HG03097 (cell line): ENCODE measurements around the gene CDK6.

Experiments
- ATAC-seq: cut with Tn5 transposase; IDR thresholded peaks from one replicate; pipeline ENCODE4 v1.9.1; 2021; ENCODE audit not compliant: unreplicated experiment, low FRiP score

CDK6 gene

DNA sequence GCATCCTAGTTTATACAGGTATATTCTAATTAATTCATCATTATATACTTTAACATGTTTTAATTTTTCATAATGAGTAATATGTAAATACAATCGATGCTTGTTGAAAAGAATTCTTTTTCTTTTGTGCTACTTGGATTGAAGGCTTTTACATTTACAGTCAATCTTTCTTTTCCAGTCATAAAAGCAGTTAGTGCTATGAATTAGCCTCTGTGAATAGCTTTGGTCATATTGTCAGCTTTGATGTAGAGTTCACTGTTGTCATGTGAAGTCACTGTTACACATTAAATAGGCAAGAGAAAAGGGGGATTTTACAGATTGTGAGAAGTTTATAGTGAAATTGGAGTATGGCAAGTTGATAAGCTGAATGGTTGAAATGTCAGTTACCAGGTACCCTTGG, 142.9 kb downstream of the CDK6 start:
- ATAC-seq: no peak

DNA sequence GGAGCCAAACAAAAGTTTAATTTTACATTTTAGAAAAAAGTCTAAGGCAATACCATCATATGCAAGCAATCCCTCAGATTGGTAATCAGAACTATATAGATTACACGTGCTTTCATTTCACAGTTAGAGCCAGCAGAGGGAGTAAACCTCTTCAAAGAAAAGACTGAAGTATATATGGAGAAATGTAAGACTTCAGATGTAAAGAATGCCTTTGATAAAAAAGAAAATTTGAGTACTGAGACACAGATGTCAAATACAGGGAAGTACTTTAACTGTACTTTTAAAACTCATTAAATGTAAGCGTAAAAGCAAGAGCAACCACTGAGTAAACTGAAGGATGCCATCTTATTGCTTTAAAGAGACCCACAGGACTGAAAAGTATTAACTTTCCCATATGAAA, 144.8 kb downstream of the CDK6 start:
- peak; percentile 73 for ATAC-seq

- ATAC-seq: no peak
These were observed 151.0 kb downstream of the CDK6 start for GRCh38 chr7:92685136-92686042.

DNA sequence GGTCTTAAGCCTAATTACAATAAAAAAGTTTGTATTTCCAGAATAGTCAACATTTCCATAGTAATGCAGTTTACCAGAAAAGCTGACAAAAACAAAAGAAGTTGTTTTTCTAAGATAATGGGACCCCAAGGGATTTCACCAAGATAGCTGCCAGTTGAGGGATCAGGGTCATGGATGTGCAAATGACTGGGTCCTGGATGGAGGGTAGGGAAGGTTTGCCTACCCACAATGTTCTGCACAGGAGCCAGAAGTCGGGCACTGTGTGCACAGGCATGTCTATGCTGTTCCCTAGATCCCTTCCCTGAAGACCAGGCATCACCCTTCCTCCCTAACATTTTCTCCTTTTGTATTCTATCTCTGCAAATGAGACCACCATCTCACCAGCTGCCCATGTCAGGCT, 152.1 kb downstream of the CDK6 start:
- no peak for ATAC-seq

- no peak for ATAC-seq
These were observed 153.4 kb downstream of the CDK6 start for GRCh38 chr7:92682903-92683539.

- no peak for ATAC-seq
These were observed 154.0 kb downstream of the CDK6 start for GRCh38 chr7:92682330-92682729.

DNA sequence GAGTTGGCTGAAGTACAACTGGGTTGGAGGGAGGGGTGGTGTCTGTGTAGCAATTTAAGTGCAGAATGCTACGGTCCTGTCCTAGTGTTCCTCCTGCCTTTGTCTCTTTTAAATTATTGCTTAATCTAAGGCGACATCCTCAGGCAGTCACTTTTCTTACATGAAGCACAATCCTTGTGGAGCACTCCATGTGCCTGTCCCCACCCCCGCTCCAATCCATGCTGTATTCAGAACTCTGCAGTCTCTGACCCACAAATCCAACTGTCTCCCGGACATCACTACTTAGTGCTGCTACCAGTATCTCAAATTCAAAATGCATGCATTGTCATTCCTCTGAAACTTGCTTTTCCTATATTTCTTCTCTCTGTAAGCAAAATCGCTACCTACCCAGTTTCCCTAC, 154.7 kb downstream of the CDK6 start:
- no peak for ATAC-seq

GRCh38 chr7:92680442-92680841, 155.9 kb downstream of the CDK6 start:
- no peak for ATAC-seq

GRCh38 chr7:92678291-92678920, 158.0 kb downstream of the CDK6 start:
- ATAC-seq: no peak

- ATAC-seq: no peak
These were observed 162.0 kb downstream of the CDK6 start for GRCh38 chr7:92674379-92674778.

GRCh38 chr7:92671505-92672169, 164.7 kb downstream of the CDK6 start:
- no peak for ATAC-seq

- no peak for ATAC-seq
These were observed 166.0 kb downstream of the CDK6 start for GRCh38 chr7:92670204-92670851.

GRCh38 chr7:92669616-92670165, 166.7 kb downstream of the CDK6 start:
- ATAC-seq: no peak

- ATAC-seq: no peak
These were observed 167.8 kb downstream of the CDK6 start for GRCh38 chr7:92668564-92668963.

- no peak for ATAC-seq
These were observed 168.4 kb downstream of the CDK6 start for GRCh38 chr7:92667816-92668535.

DNA sequence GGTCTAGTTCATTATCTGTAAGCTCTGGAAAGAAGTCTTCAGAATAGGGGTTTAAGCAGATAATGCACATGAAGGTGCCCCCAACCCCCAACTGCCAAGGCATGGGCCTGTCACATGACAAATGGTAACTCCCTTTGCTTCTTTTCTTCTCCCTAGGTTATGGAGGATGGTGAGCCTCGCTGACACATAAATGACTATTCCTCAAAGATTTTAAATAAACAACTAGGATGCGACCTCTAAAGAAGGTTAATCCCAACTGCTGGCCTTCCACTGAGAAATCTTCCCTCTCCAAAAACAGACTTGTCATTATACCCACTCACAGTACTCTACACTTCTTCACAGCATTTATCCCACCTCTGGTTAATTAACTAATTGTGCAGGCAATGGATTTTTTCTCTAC, 170.4 kb downstream of the CDK6 start:
- no peak for ATAC-seq

- ATAC-seq: no peak
These were observed 174.7 kb downstream of the CDK6 start for GRCh38 chr7:92661651-92662050.

- ATAC-seq: no peak
These were observed 177.7 kb downstream of the CDK6 start for GRCh38 chr7:92658671-92659070.

- ATAC-seq: no peak
These were observed 179.0 kb downstream of the CDK6 start for GRCh38 chr7:92657391-92657790.

- no peak for ATAC-seq
These were observed 180.3 kb downstream of the CDK6 start for GRCh38 chr7:92656121-92656520.
